GM23338 (cell line): ENCODE results near the gene MYOM3.

ENCODE experiments used
- CREB1 ChIP-seq: fragments of 250-450 bp; sonication (Bioruptor Pico); IDR thresholded peaks from 2 replicates; pipeline ENCODE4 v1.5.0; 2020; ENCODE audit warnings: low read depth, mild to moderate bottlenecking, moderate library complexity
- CTCF ChIP-seq, 2 experiments: fragments of 200-600 bp in 1 of 2; sonication (generic) in 1 of 2; conservative IDR thresholded peaks; 2 replicates each; pipeline versions ENCODE4 v1.5.1 to v1.6.1; 2016 to 2017; ENCODE audit warnings: antibody characterized with exemption in 2 of 2, low read depth in 2 of 2, mild to moderate bottlenecking in 2 of 2, moderate library complexity in 1 of 2
- EZH2 ChIP-seq: fragments of 200-600 bp; sonication (generic); IDR thresholded peaks from one replicate; pipeline ENCODE4 v1.8.0; 2017; ENCODE audit warnings: antibody characterized with exemption, mild to moderate bottlenecking, low read depth; ENCODE audit not compliant: unreplicated experiment
- EZH2phosphoT487 ChIP-seq: fragments of 200-600 bp; sonication (generic); IDR thresholded peaks from one replicate; pipeline ENCODE4 v1.8.1; 2018; ENCODE audit warnings: antibody characterized with exemption; ENCODE audit not compliant: unreplicated experiment
- JUNB ChIP-seq: IDR thresholded peaks from one replicate; pipeline ENCODE4 v1.6.1; 2016; ENCODE audit warnings: antibody characterized with exemption; ENCODE audit not compliant: unreplicated experiment
- NANOG ChIP-seq: IDR thresholded peaks from 2 replicates; pipeline ENCODE4 v1.6.1; 2016; ENCODE audit warnings: antibody characterized with exemption, borderline replicate concordance
- POLR2AphosphoS5 ChIP-seq: IDR thresholded peaks from 2 replicates; pipeline ENCODE4 v1.6.1; 2016; ENCODE audit warnings: antibody characterized with exemption, low read depth
- REST ChIP-seq: IDR thresholded peaks from one replicate; pipeline ENCODE4 v1.6.1; 2018; ENCODE audit warnings: antibody characterized with exemption; ENCODE audit not compliant: unreplicated experiment
- STAT1 ChIP-seq: IDR thresholded peaks from one replicate; pipeline ENCODE4 v1.6.1; 2016; ENCODE audit warnings: antibody characterized with exemption; ENCODE audit not compliant: unreplicated experiment

DNA sequence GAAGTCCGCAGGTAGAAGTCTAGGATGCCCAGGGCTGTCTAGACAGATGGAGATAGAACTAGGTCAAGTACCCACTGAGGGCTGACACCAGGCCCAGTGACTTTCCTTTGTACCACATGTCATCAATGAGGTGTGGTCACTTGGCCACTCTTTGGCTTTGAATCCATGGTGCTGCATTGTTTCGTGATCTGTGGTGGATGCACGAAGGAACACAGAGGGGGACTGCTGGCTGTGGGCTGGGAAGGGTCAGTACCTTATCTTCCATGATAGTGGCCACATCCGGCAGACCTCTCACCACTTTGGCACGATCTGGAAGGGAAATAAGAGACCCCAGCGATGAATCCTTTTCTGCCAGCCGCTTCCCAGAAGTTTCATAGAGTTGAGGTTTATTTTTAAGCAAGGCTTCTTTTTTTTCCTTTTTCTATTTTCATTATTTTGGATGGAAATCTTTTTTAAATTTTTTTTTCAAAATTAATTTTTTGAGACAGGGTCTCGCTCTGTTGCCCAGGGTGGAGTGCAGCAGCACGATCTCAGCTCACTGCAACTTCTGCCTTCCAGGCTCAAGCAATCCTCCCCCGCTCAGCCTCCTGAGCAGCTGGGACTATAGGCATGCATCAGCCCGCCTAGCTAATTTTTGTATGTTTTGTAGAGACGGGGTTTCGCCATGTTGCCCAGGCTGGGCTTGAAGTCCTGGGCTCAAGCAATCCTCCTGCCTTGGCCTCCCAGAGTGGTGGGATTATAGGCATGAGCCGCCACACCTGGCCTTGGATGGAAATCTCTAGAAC lies 53.1 kb downstream of the MYOM3 start:
- TF ChIP-seq CTCF (conservative IDR thresholded peaks at IDR 0.05; ENCODE audit: low read depth in 2 of 2), result no peak
- no peak for TF ChIP-seq EZH2
- TF ChIP-seq POLR2AphosphoS5, result no peak
- TF ChIP-seq CREB1, result no peak
- TF ChIP-seq EZH2phosphoT487, result no peak
- no peak for TF ChIP-seq STAT1
- TF ChIP-seq JUNB, result no peak
- no peak for TF ChIP-seq REST
- TF ChIP-seq NANOG, result no peak
